Fibroblast of the aortic adventitia (primary cell): ENCODE results near the gene MFSD1. TPM values are rescaled to one million over a fixed set of nuclear protein-coding genes. Genes with fewer than 3 reads are reported as not detected.

Experiments used
- DNase-seq: peaks from one replicate; pipeline ENCODE4 v3.0.0-alpha.2; 2010; ENCODE audit warnings: low read depth
- H3K4me3 ChIP-seq: 2 replicates; pipeline ENCODE4 v1.5.1; 2011; ENCODE audit warnings: low read depth, mild to moderate bottlenecking, control low read depth, low read length, moderate library complexity
- CTCF ChIP-seq: IDR thresholded peaks from 2 replicates; pipeline ENCODE4 v1.5.1; 2011; ENCODE audit warnings: mild to moderate bottlenecking, low read length, control low read depth, inconsistent platforms; ENCODE audit not compliant: insufficient read depth
- total RNA-seq: library from RNA; depleted of rRNA; stranded (reverse); fragments of >200 nt; gene quantifications from 2 replicates; pipeline ENCODE4 v1.2.3, GENCODE V29; 2012; ENCODE audit warnings: low replicate concordance

Gene MFSD1
- total RNA-seq, 1 donor, result 223 TPM

- no peak overlapping the region for H3K4me3 ChIP-seq
- DNase-seq, result no peak
- no peak for TF ChIP-seq CTCF
Measured at GRCh38 chr3:158765518-158766205, 36.2 kb upstream of the MFSD1 start.

DNA sequence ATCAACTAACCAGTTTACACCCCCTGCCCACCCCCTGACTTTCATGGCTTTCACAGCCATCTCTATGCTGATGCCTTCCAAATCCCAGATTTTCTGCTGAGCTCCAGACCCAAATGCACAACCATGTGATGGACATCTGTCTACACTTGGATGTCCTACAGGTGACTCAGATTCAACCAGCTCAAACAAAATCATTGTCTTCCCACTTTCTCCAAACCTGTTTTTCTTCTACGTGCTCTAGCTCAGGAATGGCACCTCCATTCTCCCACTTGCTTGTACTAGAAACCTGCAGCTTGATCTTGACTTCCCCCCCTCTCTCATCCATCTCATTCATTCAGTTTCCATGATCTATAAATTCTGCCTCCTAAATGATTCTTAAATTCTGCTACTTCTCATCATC lies 35.5 kb upstream of the MFSD1 start:
- no peak overlapping the region for H3K4me3 ChIP-seq
- TF ChIP-seq CTCF, result no peak
- DNase-seq, result no peak

DNA sequence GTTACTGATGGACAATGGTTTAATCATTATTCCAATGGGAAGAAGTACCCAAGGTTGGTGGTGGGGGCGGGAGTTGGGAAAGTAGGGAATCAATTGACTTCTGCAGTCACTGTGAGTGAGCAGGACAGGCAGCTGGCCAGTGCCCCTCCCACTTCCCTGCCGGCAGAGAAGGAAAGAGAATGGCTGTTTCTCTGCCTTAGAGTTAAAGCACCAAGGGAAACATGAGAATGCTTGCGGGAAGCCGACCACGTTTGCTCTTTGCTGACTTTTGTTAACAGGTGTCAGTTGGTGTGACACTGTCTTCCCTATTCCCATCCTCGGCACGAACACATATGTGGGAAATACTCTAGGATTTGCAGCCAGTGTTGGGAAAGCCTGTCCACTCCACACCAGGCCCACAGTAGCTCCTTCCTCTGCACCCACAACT lies 33.5 kb upstream of the MFSD1 start:
- H3K4me3 ChIP-seq, result no peak overlapping the region
- peak; percentile 1 for TF ChIP-seq CTCF
- peak; percentile 68 for DNase-seq

GRCh38 chr3:158768881-158769543 lies 32.8 kb upstream of the MFSD1 start:
- H3K4me3 ChIP-seq, result peak overlapping the region; percentile 6
- DNase-seq, result peak; percentile 98
- no peak for TF ChIP-seq CTCF

- DNase-seq, result no peak
- TF ChIP-seq CTCF, result no peak
- peak overlapping the region; percentile 3 for H3K4me3 ChIP-seq
Measured at GRCh38 chr3:158769549-158769948, 32.3 kb upstream of the MFSD1 start.

- TF ChIP-seq CTCF, result no peak
- no peak overlapping the region for H3K4me3 ChIP-seq
- DNase-seq, result peak; percentile 75
Measured at GRCh38 chr3:158769952-158770740, 31.7 kb upstream of the MFSD1 start.
